ENCODE measurements around the gene BMP7.
"Not testable (repeated sequence)": the region's sequence is repeated elsewhere in the genome, so short reads cannot be mapped to it uniquely, and the experiment has no call there.

Gene BMP7

DNA sequence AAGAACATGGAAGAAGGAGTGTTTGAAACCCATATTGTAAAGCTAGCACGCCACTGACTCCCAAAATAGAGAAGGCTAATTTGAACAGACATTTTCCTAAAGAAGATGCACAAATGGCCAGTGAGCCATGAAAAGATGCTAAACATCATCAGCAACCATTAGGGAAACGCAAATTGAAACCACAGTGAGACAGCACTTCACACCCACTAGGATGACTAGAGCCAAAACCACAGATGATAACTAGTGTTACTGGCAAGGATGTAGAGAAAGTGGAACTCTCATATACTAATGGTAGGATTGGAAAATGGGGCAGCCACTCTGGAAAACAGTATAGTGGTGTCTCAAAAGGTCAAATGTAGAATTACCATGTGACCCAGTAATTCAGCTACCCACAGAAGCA, 58.2 kb downstream of the BMP7 start:
- no peak for DNase-seq

- DNase-seq: no peak
Observed at GRCh38 chr20:57207251-57207650, 59.2 kb downstream of the BMP7 start.

- DNase-seq: no peak
Observed at GRCh38 chr20:57205606-57206219, 60.7 kb downstream of the BMP7 start.

- no peak for DNase-seq
Observed at GRCh38 chr20:57203986-57204385, 62.5 kb downstream of the BMP7 start.

GRCh38 chr20:57203204-57203603, 63.2 kb downstream of the BMP7 start:
- DNase-seq: no peak

DNA sequence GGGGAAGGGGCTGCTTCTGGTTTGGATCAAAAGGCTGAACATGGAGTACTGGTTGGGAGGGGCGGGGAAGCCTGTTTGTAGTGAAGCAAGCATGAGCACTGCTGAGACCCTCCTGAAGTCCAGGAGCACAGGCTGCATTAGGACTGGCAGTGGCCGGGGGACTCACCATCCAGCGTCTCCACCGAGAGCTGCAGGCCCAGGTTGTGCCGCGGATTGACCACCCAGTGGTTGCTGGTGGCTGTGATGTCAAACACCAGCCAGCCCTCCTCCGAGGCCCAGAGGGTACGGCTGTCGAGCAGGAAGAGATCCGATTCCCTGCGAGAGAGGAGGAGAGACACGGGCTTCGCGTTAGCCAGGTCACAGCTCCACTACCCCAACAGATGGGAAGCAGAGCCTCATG, 64.1 kb downstream of the BMP7 start:
- no peak for DNase-seq

- DNase-seq: no peak
Observed at GRCh38 chr20:57200882-57201695, 65.4 kb downstream of the BMP7 start.

- DNase-seq: no peak
Observed at GRCh38 chr20:57199656-57200405, 66.6 kb downstream of the BMP7 start.

DNA sequence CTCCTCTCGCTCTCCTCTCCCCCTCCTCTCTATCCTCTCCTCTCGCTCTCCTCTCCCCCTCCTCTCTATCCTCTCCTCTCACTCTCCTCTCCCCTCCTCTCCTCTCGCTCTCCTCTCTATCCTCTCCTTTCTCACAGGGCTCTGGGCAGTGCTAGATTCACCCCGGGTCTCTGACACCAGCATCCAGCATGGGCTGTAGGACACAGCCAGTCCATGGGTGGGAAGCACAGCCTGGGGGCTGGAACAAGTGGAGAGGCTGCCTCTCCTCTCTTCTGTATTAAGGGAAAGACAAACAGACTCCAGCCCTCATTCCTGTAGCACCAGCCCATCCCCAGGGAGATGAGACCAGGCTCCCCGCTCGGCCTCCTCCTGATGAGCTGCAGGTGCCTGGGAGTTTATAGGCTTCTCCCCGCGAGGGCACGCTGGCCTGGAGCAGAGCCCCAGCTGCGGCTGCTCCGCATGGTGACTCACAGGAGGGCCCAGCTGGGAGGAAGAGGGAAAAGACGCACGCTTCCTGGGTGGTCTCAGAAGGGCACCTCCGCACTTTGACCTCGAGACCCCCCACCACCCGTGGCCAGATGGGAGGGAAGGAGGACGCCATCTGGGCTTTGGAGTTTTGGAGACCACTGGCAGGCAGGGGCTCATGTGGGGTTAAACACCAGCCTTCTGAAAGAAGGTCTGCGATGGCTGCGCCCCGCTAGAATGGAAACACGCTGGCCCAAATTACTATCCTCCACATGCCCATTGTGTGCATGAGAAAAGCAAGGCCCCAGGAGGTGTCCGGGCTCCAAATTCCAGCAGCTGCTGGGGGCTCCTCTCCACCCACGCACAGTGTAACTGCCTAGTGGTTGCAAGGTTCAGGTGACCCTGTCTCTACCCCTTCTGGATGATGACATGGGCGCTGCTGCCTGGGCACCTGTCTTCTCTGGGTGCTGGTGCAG, 68.0 kb downstream of the BMP7 start:
- DNase-seq: no peak

- no peak for DNase-seq
Observed at GRCh38 chr20:57197352-57198131, 68.9 kb downstream of the BMP7 start.

- no peak for DNase-seq
Observed at GRCh38 chr20:57195469-57196100, 70.9 kb downstream of the BMP7 start.

DNA sequence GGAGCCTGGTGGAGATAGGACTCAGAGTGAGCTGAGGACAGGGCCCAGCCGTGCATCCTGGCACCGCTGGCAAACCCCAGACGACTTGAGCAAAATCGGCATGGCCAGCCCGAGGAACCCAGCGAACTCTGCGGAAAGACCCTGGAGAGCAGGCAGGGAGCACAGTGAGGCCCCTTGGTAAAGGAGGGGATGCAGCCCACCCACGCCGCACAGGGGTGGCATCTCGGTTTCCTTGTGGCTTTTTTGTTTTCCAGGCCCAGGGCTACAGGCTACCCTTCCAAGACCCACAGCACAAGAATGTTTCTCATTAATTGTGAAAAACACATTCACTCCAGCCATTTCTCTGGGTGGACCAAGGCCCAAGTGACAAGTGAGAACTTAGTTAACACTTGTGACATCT, 71.4 kb downstream of the BMP7 start:
- DNase-seq: no peak

DNA sequence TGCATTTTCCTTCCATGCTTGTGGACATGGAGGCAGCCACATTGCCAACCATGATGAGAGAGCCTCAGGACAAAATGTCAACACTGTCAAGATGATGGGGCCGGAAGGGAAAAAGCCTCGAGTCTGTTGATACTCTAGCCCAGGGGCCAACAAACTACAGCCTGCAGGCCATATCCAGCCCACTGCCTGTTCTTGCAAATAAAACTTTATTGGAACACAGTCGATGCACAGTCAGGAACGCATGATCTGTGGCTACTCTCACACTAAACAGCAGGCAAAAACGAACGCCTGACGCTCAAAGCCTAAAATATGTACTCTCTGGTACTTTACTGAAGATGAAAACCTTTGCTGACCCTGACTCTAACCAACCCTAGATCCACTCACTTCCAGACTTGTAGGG, 72.3 kb downstream of the BMP7 start:
- no peak for DNase-seq

DNA sequence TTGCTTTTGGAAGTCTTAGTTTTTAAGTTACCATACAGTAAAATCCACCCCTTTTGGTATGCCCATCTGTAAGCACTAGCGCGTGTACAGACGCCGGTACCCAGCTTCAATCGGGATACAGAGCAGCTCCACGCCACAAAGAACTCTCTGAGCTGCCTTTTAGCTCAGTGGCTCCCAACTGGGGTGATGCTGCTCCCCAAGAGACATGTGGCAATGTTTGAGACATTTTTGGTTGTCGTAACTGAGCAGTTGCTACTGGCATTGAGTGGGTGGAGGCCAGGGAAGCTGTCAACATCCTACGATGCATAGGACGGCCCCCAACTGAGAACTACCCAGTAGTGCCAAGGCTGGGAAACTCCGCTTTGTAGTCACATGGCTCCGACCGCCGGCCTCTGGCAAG, 73.3 kb downstream of the BMP7 start:
- no peak for DNase-seq

GRCh38 chr20:57192311-57192710, 74.1 kb downstream of the BMP7 start:
- no peak for DNase-seq

- not testable (repeated sequence) for DNase-seq
Observed at GRCh38 chr20:57191265-57191638, 75.2 kb downstream of the BMP7 start.

DNA sequence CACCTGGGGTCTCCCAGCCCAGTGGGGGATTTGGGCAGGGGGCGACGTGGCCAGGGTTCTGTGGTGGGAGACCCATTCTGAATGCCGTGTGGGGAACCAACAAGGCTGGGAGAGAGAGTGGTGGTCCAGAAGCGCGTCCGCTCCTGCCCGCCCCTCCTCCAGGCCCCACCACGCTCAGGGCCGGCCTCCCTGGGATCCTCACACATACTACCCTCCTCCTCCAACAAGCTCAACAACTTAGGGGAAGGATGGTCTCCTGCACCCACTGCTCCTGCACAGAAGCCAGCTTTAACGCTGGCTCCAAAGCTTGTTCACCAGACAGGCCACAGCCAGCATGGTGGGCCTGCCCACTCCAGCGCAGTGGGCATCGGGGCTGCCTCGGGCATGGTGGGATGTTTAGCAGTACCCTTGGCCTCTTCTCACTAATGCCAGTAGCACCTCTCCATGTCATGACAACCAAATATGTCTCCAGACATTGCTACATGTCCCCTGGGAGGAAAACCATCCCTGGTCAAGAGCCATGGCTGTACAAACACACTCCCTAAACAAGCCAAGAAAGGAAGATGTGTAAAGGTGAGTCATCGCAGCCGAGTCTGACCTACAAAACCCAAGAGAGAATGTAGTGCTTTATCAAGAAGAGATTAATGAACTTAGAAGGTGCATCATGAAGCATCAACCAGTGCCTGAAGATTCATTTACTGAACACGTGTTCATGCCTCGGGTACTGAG, 75.7 kb downstream of the BMP7 start:
- no peak for DNase-seq

DNA sequence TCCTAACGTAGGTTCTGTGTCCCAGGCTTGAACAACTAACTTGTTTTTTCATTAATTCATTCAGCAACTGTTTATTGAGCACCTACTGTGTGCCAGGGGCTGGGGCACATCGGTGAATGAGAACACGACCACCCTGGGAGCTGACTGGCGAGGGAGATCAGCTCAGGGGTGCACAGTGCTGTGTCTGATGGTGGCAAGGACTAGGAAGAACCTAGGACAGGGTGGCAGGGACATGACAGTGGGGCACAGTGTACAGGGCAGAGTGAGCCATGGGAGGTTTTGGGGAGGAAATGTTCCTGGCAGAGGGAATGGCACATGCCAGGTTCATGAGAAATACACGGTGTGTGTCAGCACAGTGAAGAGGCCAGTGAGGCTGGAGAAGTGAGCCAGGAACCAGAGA, 76.7 kb downstream of the BMP7 start:
- no peak for DNase-seq

DNA sequence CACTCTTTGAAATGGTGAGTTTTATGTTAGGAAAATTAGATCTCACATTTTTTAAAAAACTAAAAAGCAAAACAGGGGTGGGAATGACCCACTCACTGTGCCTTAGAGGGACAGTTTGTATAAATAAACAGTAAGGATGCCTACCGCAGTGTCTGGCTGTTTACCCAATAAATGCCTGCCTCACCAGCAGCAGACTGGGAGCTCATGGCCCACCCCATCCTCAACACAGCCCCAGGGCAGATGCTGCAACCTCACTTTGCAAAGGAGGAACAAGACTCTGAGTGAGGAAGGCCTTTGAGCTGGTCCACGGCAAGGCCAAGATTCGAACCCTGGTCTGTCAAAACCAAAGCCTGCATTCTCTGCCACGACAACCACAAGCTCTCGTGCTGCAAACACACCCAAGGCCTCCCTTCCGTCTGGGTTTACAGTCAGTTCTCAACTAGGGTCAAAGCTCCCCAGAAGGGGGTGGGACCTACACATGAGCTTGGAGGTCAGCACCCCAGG, 77.8 kb downstream of the BMP7 start:
- DNase-seq: no peak

- no peak for DNase-seq
Observed at GRCh38 chr20:57188056-57188455, 78.4 kb downstream of the BMP7 start.
